Endothelial cell (in vitro differentiated cells): ENCODE measurements around the gene SLC17A5. TPM values are rescaled to one million over a fixed set of nuclear protein-coding genes. Genes with fewer than 3 reads are reported as not detected.

Experiments
- DNase-seq: peaks from one replicate; pipeline ENCODE4 v3.0.0; 2021; ENCODE audit warnings: low spot score
- H3K27ac Mint-ChIP-seq: one replicate; pipeline ENCODE4 v1.8.0; 2021; ENCODE audit warnings: mixed read lengths, inconsistent platforms; ENCODE audit not compliant: unreplicated experiment
- H3K27me3 Mint-ChIP-seq: one replicate; pipeline ENCODE4 v1.8.0; 2021; ENCODE audit warnings: mild to moderate bottlenecking, moderate library complexity, mixed read lengths, inconsistent platforms; ENCODE audit not compliant: unreplicated experiment
- H3K36me3 Mint-ChIP-seq: one replicate; pipeline ENCODE4 v1.8.0; 2021; ENCODE audit warnings: mild to moderate bottlenecking, low read depth, mixed read lengths, inconsistent platforms; ENCODE audit not compliant: unreplicated experiment
- H3K4me1 Mint-ChIP-seq: one replicate; pipeline ENCODE4 v1.8.0; 2021; ENCODE audit warnings: mild to moderate bottlenecking, mixed read lengths, inconsistent platforms; ENCODE audit not compliant: unreplicated experiment
- H3K4me3 Mint-ChIP-seq: one replicate; pipeline ENCODE4 v1.8.0; 2021; ENCODE audit warnings: mild to moderate bottlenecking, mixed read lengths, inconsistent platforms; ENCODE audit not compliant: unreplicated experiment
- H3K9me3 Mint-ChIP-seq: one replicate; pipeline ENCODE4 v1.8.0; 2021; ENCODE audit warnings: mixed read lengths, inconsistent platforms; ENCODE audit not compliant: unreplicated experiment
- total RNA-seq: library from RNA; stranded (reverse); fragmentation: NEBNext Ultra II Directional; extraction: Animal tissue kit (Norgen Biotek cat#: 25700); gene quantifications from one replicate; pipeline ENCODE4 v1.2.1, GENCODE V29; 2021; ENCODE audit not compliant: unreplicated experiment
- TF ChIP-seq, protein P1 (sequence below): fragments of 200-600 bp; sonication (generic); IDR thresholded peaks from one replicate; pipeline ENCODE4 v1.5.0; 2021; ENCODE audit warnings: antibody characterized with exemption; ENCODE audit not compliant: unreplicated experiment

Gene SLC17A5
- total RNA-seq, 1 donor from 2014 or later = 17.5 TPM

GRCh38 chr6:73696966-73697655, 43.3 kb upstream of the SLC17A5 start:
- Mint-ChIP-seq H3K27ac (peak overlapping the region; percentile 72), H3K36me3 (peaks cover 23% of the 10 kb centered on the region), H3K4me1 (peaks cover 61% of the 10 kb centered on the region), H3K9me3 (no peaks in the 10 kb centered on the region), H3K4me3 (peak overlapping the region; percentile 91), H3K27me3 (peaks cover 9% of the 10 kb centered on the region)
- no peak for DNase-seq
- TF ChIP-seq, protein P1, sequence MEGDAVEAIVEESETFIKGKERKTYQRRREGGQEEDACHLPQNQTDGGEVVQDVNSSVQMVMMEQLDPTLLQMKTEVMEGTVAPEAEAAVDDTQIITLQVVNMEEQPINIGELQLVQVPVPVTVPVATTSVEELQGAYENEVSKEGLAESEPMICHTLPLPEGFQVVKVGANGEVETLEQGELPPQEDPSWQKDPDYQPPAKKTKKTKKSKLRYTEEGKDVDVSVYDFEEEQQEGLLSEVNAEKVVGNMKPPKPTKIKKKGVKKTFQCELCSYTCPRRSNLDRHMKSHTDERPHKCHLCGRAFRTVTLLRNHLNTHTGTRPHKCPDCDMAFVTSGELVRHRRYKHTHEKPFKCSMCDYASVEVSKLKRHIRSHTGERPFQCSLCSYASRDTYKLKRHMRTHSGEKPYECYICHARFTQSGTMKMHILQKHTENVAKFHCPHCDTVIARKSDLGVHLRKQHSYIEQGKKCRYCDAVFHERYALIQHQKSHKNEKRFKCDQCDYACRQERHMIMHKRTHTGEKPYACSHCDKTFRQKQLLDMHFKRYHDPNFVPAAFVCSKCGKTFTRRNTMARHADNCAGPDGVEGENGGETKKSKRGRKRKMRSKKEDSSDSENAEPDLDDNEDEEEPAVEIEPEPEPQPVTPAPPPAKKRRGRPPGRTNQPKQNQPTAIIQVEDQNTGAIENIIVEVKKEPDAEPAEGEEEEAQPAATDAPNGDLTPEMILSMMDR = no peak

DNA sequence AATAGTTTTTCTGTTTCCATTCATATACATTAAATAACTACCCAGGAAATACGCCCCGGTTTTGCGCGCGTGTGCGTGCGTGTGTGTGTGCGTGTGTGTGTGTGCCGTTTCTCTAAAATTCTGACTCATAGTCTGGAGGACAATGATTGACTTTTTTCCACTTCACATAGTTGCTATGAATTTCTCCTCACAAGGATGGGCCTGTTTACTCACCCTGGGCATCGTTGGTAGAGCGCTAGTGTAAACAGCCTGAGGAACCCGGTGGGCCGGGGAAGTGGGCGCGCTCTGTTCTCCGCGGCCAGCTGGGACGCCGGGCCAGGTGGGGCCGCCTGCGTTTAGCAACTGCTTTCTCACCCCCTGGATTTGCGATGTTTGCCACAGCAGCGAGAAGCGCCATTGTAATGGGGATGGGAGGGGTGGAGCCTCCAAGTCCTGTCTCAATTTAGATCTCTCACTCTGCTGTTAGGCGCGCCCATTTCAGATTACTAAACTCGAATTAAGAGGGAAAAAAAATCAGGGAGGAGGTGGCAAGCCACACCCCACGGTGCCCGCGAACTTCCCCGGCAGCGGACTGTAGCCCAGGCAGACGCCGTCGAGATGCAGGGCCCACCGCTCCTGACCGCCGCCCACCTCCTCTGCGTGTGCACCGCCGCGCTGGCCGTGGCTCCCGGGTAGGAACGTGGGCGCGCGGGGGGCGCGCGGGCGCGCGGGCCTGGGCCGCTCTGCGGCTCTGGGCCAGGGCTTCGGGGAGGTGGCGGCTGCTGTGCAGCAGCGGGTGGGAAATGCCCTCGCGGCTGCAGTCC, 42.0 kb upstream of the SLC17A5 start, which contains the start of gene CD109:
Gene CD109, plus strand, starts transcription at position 585 of the 803 bp plus-strand sequence. Its CDS starts 13 bp downstream, at position 598.
- TF ChIP-seq, protein P1 = no peak
- Mint-ChIP-seq H3K4me3 (peak within 1 kb of the TSS; percentile 91), H3K36me3 (peaks cover 22% of the 10 kb centered on the region), H3K4me1 (peaks cover 52% of the 10 kb centered on the region), H3K27me3 (peaks cover 9% of the 10 kb centered on the region), H3K27ac (peak within 1 kb of the TSS; percentile 96), H3K9me3 (no peaks in the 10 kb centered on the region)
- DNase-seq = peak; percentile 58

DNA sequence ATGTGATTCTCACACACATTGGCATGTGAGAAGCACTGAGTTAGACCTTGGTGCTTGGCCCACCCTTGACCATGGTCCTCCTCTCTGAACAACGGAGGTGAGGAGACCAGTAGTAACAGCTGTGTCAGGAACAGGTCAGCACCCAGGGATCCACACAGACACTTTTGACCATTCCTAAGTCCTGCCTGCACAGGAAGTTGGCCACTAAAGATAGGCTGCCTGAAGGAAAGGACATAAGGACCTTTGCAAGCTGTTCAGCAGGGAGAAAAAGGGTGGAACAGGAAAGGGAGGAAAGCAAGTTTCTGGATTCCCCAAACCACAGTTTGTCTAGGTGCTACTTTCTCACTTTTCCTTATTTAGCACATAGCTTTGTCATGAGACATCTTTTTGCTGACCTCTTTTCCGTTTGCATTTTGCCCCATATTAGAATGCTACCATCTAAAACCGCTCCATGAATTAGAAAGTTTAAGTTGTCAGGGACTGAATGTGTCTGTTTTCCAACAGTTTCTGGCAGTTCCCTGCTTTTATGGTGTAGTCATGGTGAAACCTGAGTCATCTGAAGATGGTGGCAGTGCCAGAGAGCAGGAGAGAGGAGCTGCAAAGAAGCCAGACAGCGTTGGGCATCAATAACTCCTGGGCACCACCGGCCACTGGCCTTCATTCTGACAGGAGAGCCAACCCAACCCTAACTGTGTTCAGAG, 41.1 kb upstream of the SLC17A5 start:
- peaks cover 9% of the 10 kb centered on the region for H3K27me3 Mint-ChIP-seq
- H3K4me3 Mint-ChIP-seq = peak overlapping the region; percentile 89
- no peaks in the 10 kb centered on the region for H3K9me3 Mint-ChIP-seq
- peak overlapping the region; percentile 96 for H3K27ac Mint-ChIP-seq
- TF ChIP-seq, protein P1 = no peak
- H3K36me3 Mint-ChIP-seq = peaks cover 18% of the 10 kb centered on the region
- peaks cover 48% of the 10 kb centered on the region for H3K4me1 Mint-ChIP-seq
- no peak for DNase-seq

- Mint-ChIP-seq H3K27me3 (peaks cover 9% of the 10 kb centered on the region), H3K27ac (no peak overlapping the region), H3K4me1 (peaks cover 19% of the 10 kb centered on the region), H3K9me3 (no peaks in the 10 kb centered on the region), H3K36me3 (peaks cover 8% of the 10 kb centered on the region), H3K4me3 (no peak overlapping the region)
- TF ChIP-seq, protein P1 = no peak
- no peak for DNase-seq
Measured at GRCh38 chr6:73691512-73691911, 37.7 kb upstream of the SLC17A5 start.
